HepG2 (cell line): ENCODE measurements around the gene ZMIZ1. TPM values are rescaled to one million over a fixed set of nuclear protein-coding genes. Genes with fewer than 3 reads are reported as not detected.

Source experiments
- ATAC-seq: fragments of 200-7000 bp; cut with Tn5 transposase; 3 replicates; pipeline ENCODE4 v1.9.1; 2020; ENCODE audit warnings: mild to moderate bottlenecking, moderate library complexity
- BruUV-seq: library from RNA; stranded (reverse); fragments of 400-500 nt; replicated peaks from 2 replicates; lab custom pipeline; 2021; lab: Mats Ljungman, UMichigan
- CTCF ChIA-PET: fragments of 300-600 bp; formaldehyde crosslinking; extraction: SDS; loops from one replicate; lab custom pipeline; 2021; ENCODE audit warnings: low total read pairs, inconsistent platforms, low intra/inter-chr PET ratio; lab: Yijun Ruan, JAX
- POLR2A ChIA-PET: fragments of 350-600 bp; sonication (Branson Sonifier 250); formaldehyde crosslinking; loops from one replicate; lab custom pipeline; 2020; ENCODE audit warnings: antibody characterized with exemption, inconsistent platforms; lab: Yijun Ruan, JAX
- DNase-seq: peaks from one replicate; pipeline ENCODE4 v3.0.0-alpha.2; 2015; ENCODE audit warnings: low spot score
- FAIRE-seq: peaks from 3 replicates; lab custom pipeline; 2011; peaks lifted over from hg19 to GRCh38; lab: Jason Lieb, UNC
- H2AFZ ChIP-seq: one replicate; pipeline ENCODE4 v1.6.1; 2011; ENCODE audit warnings: low read length, inconsistent platforms
- H3K27ac ChIP-seq: fragments of 300-600 bp; 3 replicates; pipeline ENCODE4 v1.8.0; 2011; ENCODE audit warnings: mixed run types, mild to moderate bottlenecking, mixed read lengths, low read length, inconsistent platforms; ENCODE audit not compliant: insufficient read depth; ENCODE audit errors: extremely low read length
- H3K27me3 ChIP-seq, 2 experiments: fragments of 200-600 bp in 1 of 2; 2 replicates in 1 of 2; 3 replicates in 1 of 2; pipeline versions ENCODE4 v1.6.0 to v1.8.0; 2011; ENCODE audit warnings: low read length in 2 of 2, mild to moderate bottlenecking in 2 of 2, moderate library complexity in 2 of 2, inconsistent platforms in 1 of 2; ENCODE audit not compliant: insufficient read depth in 2 of 2, control insufficient read depth in 1 of 2
- H3K36me3 ChIP-seq, 2 experiments: fragments of 200-600 bp in 1 of 2; replicated peaks in 1 of 2; 2 replicates in 1 of 2; 3 replicates in 1 of 2; pipeline versions ENCODE4 v1.5.1 to v1.8.0; 2011; ENCODE audit warnings: low read length in 2 of 2, inconsistent platforms in 1 of 2; ENCODE audit not compliant: insufficient read depth in 2 of 2, control insufficient read depth in 1 of 2
- H3K4me1 ChIP-seq: 2 replicates; pipeline ENCODE4 v1.5.1; 2012; ENCODE audit warnings: low read length, inconsistent platforms; ENCODE audit not compliant: insufficient read depth
- H3K4me2 ChIP-seq: 2 replicates; pipeline ENCODE4 v1.6.0; 2011; ENCODE audit warnings: low read depth, low read length, inconsistent platforms
- H3K4me3 ChIP-seq, 3 experiments: fragments of 200-600 bp in 1 of 3; sonication (generic), shearing (Covaris generic) in 1 of 3; replicated peaks in 1 of 3; 2 replicates each; pipeline ENCODE4 v1.5.1; 2011 to 2016; ENCODE audit warnings: low read length in 3 of 3, inconsistent platforms in 2 of 3, low read depth in 2 of 3, mild to moderate bottlenecking in 2 of 3, control low read depth in 1 of 3, mixed read lengths in 1 of 3; ENCODE audit not compliant: insufficient read depth in 1 of 3
- H3K79me2 ChIP-seq: one replicate; pipeline ENCODE4 v1.6.1; 2011; ENCODE audit warnings: low read length, inconsistent platforms; ENCODE audit not compliant: insufficient read depth
- H3K9ac ChIP-seq: 2 replicates; pipeline ENCODE4 v1.6.0; 2011; ENCODE audit warnings: mild to moderate bottlenecking, low read depth, low read length, inconsistent platforms; ENCODE audit not compliant: insufficient read depth
- H3K9me3 ChIP-seq: 2 replicates; pipeline ENCODE4 v1.5.1; 2012; ENCODE audit warnings: mild to moderate bottlenecking, low read length
- H4K20me1 ChIP-seq: 2 replicates; pipeline ENCODE4 v1.6.0; 2011; ENCODE audit warnings: inconsistent platforms, mild to moderate bottlenecking, low read length, moderate library complexity; ENCODE audit not compliant: insufficient read depth
- DNMT1 ChIP-seq: sonication (generic); formaldehyde crosslinking; IDR thresholded peaks from 2 replicates; pipeline ENCODE4 v1.5.1; 2020; ENCODE audit warnings: mild to moderate bottlenecking, missing genetic modification reagents
- FOXK1 ChIP-seq: sonication (generic); formaldehyde crosslinking; IDR thresholded peaks from 2 replicates; pipeline ENCODE4 v1.4.0; 2020; ENCODE audit warnings: low read depth, missing genetic modification reagents, borderline replicate concordance
- ISL2 ChIP-seq: sonication (generic); formaldehyde crosslinking; IDR thresholded peaks from 2 replicates; pipeline ENCODE4 v1.5.0; 2020; ENCODE audit warnings: missing genetic modification reagents
- KDM2A ChIP-seq: sonication (generic); formaldehyde crosslinking; IDR thresholded peaks from 2 replicates; pipeline ENCODE4 v1.4.0; 2020; ENCODE audit warnings: low read depth, missing genetic modification reagents, borderline replicate concordance
- KMT2B ChIP-seq: IDR thresholded peaks from 2 replicates; pipeline ENCODE4 v1.6.1; 2016; ENCODE audit warnings: missing genetic modification reagents, missing compliant biosample characterization
- POLR2AphosphoS2 ChIP-seq: IDR thresholded peaks from 2 replicates; pipeline ENCODE4 v1.6.1; 2011; ENCODE audit warnings: low read depth, low read length, improper control_type of control experiment
- RFX1 ChIP-seq: fragments of 450-650 bp; IDR thresholded peaks from 2 replicates; pipeline ENCODE4 v1.6.1; 2017
- ZNF180 ChIP-seq: sonication (generic); formaldehyde crosslinking; IDR thresholded peaks from 2 replicates; pipeline ENCODE4 v1.4.0; 2020; ENCODE audit warnings: low read depth, missing genetic modification reagents, borderline replicate concordance
- ZNF232 ChIP-seq: sonication (generic); formaldehyde crosslinking; IDR thresholded peaks from 2 replicates; pipeline ENCODE4 v1.4.0; 2020; ENCODE audit warnings: missing genetic modification reagents, borderline replicate concordance
- ZSCAN12 ChIP-seq: sonication (generic); formaldehyde crosslinking; IDR thresholded peaks from 2 replicates; pipeline ENCODE4 v1.9.0; 2021; ENCODE audit warnings: mild to moderate bottlenecking, missing genetic modification reagents
- WGBS: methylation state at CpG from one replicate; pipeline ENCODE4 v1.1.6; 2017; ENCODE audit warnings: low lambda C conversion rate; 5-methylcytosine and 5-hydroxymethylcytosine counted together
- in situ Hi-C: cut with HindIII; loops from 2 replicates; pipeline ENCODE4 v1.10.0; 2017; ENCODE audit warnings: low pct_unique_long_range_greater_than_20kb; ENCODE audit not compliant: extremely low pct_ligation_motif_present
- intact Hi-C: fragments of 100-400 bp; cut with micrococcal nuclease; formaldehyde crosslinking; loops from one replicate; pipeline ENCODE4 v1.10.0; 2022; ENCODE audit not compliant: unreplicated experiment
- polyA plus RNA-seq, 8 experiments: library from polyadenylated mRNA; depleted of rRNA in 3 of 8; stranded (reverse) in 7 of 8; unstranded in 1 of 8; fragments of >200 nt; fragmentation: Illumina TruSeq in 4 of 8; extraction: Trizol in 4 of 8; gene quantifications; 2 replicates each; pipeline versions ENCODE4 v1.2.1 to v1.2.3, GENCODE V29; 2011 to 2016; ENCODE audit warnings: low read depth in 4 of 8, missing spikeins in 1 of 8, mixed read lengths in 1 of 8; ENCODE audit not compliant: insufficient read depth in 1 of 8
- total RNA-seq, 5 experiments: library from RNA; depleted of rRNA; stranded (reverse); fragments of >200 nt; fragmentation: Illumina TruSeq; extraction: Trizol; gene quantifications; 2 replicates each; pipeline ENCODE4 v1.2.3, GENCODE V29; 2016; ENCODE audit warnings: low read depth in 1 of 5
- TF ChIP-seq, protein P1 (sequence below): sonication (generic); formaldehyde crosslinking; IDR thresholded peaks from 2 replicates; pipeline ENCODE4 v1.5.0; 2020; ENCODE audit warnings: mild to moderate bottlenecking, missing genetic modification reagents, borderline replicate concordance
- TF ChIP-seq, protein P2 (sequence below): sonication (generic); formaldehyde crosslinking; IDR thresholded peaks from 2 replicates; pipeline ENCODE4 v1.4.0; 2020; ENCODE audit warnings: mild to moderate bottlenecking, low read depth, missing genetic modification reagents
- TF ChIP-seq, protein P3 (sequence below): sonication (generic); formaldehyde crosslinking; IDR thresholded peaks from 2 replicates; pipeline ENCODE4 v1.4.0; 2020; ENCODE audit warnings: missing genetic modification reagents

ZMIZ1 gene
- total and polyA plus RNA-seq, 2 of the 13 experiments (the other 11 are each of a cell fraction or from before 2014, with no cell fraction given), result 5.3 to 10.2 TPM

DNA sequence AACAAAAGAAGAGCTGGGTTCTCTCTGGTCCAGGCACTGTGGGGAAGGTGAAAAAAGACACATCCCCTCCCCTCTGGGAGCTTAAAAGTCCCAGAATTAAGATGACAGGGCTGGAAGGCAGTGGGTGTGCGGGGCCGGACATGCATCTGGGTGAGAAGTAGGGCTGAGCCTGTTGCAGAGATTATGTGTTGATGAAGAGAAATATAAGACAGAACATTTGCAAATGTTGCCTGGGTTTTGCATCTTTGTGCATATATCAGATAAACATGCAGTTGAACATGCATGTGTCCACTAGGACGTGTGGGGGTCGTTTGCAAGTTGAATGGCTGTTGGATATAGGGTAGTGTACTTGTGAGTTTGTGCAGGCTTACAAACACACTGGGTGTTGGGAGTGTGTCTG is 184.2 kb downstream of the ZMIZ1 start:
- Histone ChIP-seq H3K79me2 (no peaks in the 10 kb centered on the region), H3K4me1 (no peaks in the 10 kb centered on the region), H3K9me3 (no peaks in the 10 kb centered on the region), H3K27ac (no peak overlapping the region), H4K20me1 (peaks cover 28% of the 10 kb centered on the region; the same call in 1 of the 2 replicates), H3K27me3 (no peaks in the 10 kb centered on the region), H3K9ac (no peak overlapping the region), H3K36me3 (peaks cover 29 to 62% of the 10 kb centered on the region in 2 experiments), H3K4me2 (no peak overlapping the region), H2AFZ (no peak overlapping the region), H3K4me3 (no peak overlapping the region)
- in situ Hi-C loops (no loop called here), intact Hi-C loops (no loop called here)
- no peak for FAIRE-seq
- 95% methylated on average over 4 of the region's 4 CpGs for WGBS
- no peak for ATAC-seq
- no peak for DNase-seq
- ChIA-PET CTCF (no interaction called here), POLR2A (no interaction called here)
- no TSS peak for BruUV-seq
- TF ChIP-seq FOXK1 (CRISPR knock-in tag) (no peak), ZSCAN12 (CRISPR knock-in tag) (no peak), POLR2AphosphoS2 (no peak), RFX1 (no peak), DNMT1 (no peak), ZNF232 (CRISPR knock-in tag) (no peak), KDM2A (CRISPR knock-in tag) (no peak), ZNF180 (CRISPR knock-in tag) (no peak), ISL2 (CRISPR knock-in tag) (no peak), KMT2B (CRISPR knock-in tag) (no peak)
- TF ChIP-seq, protein P1, sequence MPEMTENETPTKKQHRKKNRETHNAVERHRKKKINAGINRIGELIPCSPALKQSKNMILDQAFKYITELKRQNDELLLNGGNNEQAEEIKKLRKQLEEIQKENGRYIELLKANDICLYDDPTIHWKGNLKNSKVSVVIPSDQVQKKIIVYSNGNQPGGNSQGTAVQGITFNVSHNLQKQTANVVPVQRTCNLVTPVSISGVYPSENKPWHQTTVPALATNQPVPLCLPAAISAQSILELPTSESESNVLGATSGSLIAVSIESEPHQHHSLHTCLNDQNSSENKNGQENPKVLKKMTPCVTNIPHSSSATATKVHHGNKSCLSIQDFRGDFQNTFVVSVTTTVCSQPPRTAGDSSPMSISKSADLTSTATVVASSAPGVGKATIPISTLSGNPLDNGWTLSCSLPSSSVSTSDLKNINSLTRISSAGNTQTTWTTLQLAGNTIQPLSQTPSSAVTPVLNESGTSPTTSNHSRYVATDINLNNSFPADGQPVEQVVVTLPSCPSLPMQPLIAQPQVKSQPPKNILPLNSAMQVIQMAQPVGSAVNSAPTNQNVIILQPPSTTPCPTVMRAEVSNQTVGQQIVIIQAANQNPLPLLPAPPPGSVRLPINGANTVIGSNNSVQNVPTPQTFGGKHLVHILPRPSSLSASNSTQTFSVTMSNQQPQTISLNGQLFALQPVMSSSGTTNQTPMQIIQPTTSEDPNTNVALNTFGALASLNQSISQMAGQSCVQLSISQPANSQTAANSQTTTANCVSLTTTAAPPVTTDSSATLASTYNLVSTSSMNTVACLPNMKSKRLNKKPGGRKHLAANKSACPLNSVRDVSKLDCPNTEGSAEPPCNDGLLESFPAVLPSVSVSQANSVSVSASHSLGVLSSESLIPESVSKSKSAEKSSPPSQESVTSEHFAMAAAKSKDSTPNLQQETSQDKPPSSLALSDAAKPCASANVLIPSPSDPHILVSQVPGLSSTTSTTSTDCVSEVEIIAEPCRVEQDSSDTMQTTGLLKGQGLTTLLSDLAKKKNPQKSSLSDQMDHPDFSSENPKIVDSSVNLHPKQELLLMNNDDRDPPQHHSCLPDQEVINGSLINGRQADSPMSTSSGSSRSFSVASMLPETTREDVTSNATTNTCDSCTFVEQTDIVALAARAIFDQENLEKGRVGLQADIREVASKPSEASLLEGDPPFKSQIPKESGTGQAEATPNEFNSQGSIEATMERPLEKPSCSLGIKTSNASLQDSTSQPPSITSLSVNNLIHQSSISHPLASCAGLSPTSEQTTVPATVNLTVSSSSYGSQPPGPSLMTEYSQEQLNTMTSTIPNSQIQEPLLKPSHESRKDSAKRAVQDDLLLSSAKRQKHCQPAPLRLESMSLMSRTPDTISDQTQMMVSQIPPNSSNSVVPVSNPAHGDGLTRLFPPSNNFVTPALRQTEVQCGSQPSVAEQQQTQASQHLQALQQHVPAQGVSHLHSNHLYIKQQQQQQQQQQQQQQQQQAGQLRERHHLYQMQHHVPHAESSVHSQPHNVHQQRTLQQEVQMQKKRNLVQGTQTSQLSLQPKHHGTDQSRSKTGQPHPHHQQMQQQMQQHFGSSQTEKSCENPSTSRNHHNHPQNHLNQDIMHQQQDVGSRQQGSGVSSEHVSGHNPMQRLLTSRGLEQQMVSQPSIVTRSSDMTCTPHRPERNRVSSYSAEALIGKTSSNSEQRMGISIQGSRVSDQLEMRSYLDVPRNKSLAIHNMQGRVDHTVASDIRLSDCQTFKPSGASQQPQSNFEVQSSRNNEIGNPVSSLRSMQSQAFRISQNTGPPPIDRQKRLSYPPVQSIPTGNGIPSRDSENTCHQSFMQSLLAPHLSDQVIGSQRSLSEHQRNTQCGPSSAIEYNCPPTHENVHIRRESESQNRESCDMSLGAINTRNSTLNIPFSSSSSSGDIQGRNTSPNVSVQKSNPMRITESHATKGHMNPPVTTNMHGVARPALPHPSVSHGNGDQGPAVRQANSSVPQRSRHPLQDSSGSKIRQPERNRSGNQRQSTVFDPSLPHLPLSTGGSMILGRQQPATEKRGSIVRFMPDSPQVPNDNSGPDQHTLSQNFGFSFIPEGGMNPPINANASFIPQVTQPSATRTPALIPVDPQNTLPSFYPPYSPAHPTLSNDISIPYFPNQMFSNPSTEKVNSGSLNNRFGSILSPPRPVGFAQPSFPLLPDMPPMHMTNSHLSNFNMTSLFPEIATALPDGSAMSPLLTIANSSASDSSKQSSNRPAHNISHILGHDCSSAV, result no peak
- TF ChIP-seq, protein P2, sequence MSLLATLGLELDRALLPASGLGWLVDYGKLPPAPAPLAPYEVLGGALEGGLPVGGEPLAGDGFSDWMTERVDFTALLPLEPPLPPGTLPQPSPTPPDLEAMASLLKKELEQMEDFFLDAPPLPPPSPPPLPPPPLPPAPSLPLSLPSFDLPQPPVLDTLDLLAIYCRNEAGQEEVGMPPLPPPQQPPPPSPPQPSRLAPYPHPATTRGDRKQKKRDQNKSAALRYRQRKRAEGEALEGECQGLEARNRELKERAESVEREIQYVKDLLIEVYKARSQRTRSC (CRISPR knock-in tag), result no peak
- TF ChIP-seq, protein P3, sequence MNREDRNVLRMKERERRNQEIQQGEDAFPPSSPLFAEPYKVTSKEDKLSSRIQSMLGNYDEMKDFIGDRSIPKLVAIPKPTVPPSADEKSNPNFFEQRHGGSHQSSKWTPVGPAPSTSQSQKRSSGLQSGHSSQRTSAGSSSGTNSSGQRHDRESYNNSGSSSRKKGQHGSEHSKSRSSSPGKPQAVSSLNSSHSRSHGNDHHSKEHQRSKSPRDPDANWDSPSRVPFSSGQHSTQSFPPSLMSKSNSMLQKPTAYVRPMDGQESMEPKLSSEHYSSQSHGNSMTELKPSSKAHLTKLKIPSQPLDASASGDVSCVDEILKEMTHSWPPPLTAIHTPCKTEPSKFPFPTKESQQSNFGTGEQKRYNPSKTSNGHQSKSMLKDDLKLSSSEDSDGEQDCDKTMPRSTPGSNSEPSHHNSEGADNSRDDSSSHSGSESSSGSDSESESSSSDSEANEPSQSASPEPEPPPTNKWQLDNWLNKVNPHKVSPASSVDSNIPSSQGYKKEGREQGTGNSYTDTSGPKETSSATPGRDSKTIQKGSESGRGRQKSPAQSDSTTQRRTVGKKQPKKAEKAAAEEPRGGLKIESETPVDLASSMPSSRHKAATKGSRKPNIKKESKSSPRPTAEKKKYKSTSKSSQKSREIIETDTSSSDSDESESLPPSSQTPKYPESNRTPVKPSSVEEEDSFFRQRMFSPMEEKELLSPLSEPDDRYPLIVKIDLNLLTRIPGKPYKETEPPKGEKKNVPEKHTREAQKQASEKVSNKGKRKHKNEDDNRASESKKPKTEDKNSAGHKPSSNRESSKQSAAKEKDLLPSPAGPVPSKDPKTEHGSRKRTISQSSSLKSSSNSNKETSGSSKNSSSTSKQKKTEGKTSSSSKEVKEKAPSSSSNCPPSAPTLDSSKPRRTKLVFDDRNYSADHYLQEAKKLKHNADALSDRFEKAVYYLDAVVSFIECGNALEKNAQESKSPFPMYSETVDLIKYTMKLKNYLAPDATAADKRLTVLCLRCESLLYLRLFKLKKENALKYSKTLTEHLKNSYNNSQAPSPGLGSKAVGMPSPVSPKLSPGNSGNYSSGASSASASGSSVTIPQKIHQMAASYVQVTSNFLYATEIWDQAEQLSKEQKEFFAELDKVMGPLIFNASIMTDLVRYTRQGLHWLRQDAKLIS (CRISPR knock-in tag), result no peak
